ENCODE measurements around the gene FRMD8.

DNA sequence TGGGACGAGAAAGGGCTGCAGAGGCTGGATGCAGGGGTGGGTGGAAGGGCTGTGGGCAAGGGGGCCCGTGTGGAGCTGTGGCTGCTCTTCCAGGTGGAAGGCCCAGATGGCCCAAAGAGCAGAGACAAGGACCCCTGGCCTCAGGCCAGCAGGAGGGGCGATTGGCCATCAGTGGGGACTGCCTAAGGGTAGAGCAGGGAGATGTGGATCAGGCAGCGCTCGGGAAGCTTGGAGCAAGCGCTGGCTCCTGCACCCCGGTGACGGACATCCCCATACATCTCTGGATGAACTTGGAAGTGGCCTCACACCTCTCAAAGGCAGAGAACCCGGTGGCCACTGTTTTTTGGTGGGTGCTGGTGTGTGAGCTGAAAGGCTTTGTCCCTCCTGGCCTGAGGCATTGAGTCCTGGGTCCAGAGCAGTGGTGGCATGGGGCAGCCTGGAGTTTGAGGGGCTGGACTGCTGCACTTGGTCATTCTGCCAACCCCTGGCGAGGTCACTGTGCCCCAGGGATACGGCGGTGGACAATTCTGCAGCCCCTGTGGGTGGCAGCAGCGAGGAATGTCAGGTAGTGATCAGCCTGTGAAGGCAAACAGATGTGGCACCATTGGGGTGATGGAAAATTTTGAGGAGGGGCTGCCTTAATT is 5.9 kb downstream of the FRMD8 start:
- TF ChIP-seq POLR2AphosphoS5 (IDR thresholded peaks at IDR 0.05) (no peak), POLR2A (IDR thresholded peaks at IDR 0.05) (no peak), EP300 (IDR thresholded peaks at IDR 0.05) (no peak)
- TF ChIP-seq, protein P1, sequence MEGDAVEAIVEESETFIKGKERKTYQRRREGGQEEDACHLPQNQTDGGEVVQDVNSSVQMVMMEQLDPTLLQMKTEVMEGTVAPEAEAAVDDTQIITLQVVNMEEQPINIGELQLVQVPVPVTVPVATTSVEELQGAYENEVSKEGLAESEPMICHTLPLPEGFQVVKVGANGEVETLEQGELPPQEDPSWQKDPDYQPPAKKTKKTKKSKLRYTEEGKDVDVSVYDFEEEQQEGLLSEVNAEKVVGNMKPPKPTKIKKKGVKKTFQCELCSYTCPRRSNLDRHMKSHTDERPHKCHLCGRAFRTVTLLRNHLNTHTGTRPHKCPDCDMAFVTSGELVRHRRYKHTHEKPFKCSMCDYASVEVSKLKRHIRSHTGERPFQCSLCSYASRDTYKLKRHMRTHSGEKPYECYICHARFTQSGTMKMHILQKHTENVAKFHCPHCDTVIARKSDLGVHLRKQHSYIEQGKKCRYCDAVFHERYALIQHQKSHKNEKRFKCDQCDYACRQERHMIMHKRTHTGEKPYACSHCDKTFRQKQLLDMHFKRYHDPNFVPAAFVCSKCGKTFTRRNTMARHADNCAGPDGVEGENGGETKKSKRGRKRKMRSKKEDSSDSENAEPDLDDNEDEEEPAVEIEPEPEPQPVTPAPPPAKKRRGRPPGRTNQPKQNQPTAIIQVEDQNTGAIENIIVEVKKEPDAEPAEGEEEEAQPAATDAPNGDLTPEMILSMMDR (IDR thresholded peaks at IDR 0.05), result no peak
